GM23248 (cell line): ENCODE data around the gene ABTB1. TPM values are rescaled to one million over a fixed set of nuclear protein-coding genes. Genes with fewer than 3 reads are reported as not detected.
A peak's percentile ranks its signal among the peaks of the same experiment; 100 is the strongest.

Experiments used
- DNase-seq: peaks from one replicate; pipeline ENCODE4 v3.0.0-alpha.2; 2015
- H2AFZ ChIP-seq: fragments of 200-600 bp; sonication (generic); 2 replicates; pipeline ENCODE4 v1.6.1; 2016; ENCODE audit warnings: antibody characterized with exemption
- H3F3A ChIP-seq: fragments of 200-600 bp; sonication (generic); 2 replicates; pipeline ENCODE4 v1.6.1; 2016; ENCODE audit warnings: mild to moderate bottlenecking, antibody characterized with exemption, mixed run types; ENCODE audit not compliant: insufficient read depth
- H3K27ac ChIP-seq: fragments of 200-600 bp; sonication (generic); 2 replicates; pipeline ENCODE4 v1.5.1; 2016; ENCODE audit warnings: mild to moderate bottlenecking
- H3K27me3 ChIP-seq: fragments of 200-600 bp; sonication (generic); replicated peaks from 2 replicates; pipeline ENCODE4 v1.6.1; 2016; ENCODE audit warnings: mild to moderate bottlenecking; ENCODE audit not compliant: insufficient read depth
- H3K36me3 ChIP-seq: fragments of 200-600 bp; sonication (generic); 2 replicates; pipeline ENCODE4 v1.6.1; 2016; ENCODE audit warnings: low read depth, mild to moderate bottlenecking
- H3K4me1 ChIP-seq: fragments of 200-600 bp; sonication (generic); 2 replicates; pipeline ENCODE4 v1.6.1; 2016; ENCODE audit warnings: mild to moderate bottlenecking; ENCODE audit not compliant: insufficient read depth
- H3K4me2 ChIP-seq: fragments of 200-600 bp; sonication (generic); one replicate; pipeline ENCODE4 v1.6.1; 2016; ENCODE audit warnings: mild to moderate bottlenecking; ENCODE audit not compliant: unreplicated experiment
- H3K4me3 ChIP-seq: fragments of 200-600 bp; sonication (generic); 2 replicates; pipeline ENCODE4 v1.5.1; 2016; ENCODE audit warnings: mild to moderate bottlenecking
- H3K79me2 ChIP-seq: fragments of 200-600 bp; sonication (generic); 2 replicates; pipeline ENCODE4 v1.6.1; 2016; ENCODE audit warnings: mild to moderate bottlenecking; ENCODE audit not compliant: insufficient read depth
- H3K9ac ChIP-seq: fragments of 200-600 bp; sonication (generic); 2 replicates; pipeline ENCODE4 v1.6.1; 2016; ENCODE audit warnings: mild to moderate bottlenecking
- H3K9me2 ChIP-seq: fragments of 200-600 bp; sonication (generic); 2 replicates; pipeline ENCODE4 v1.6.1; 2016; ENCODE audit warnings: mixed run types, mild to moderate bottlenecking, moderate library complexity; ENCODE audit not compliant: insufficient read depth
- H3K9me3 ChIP-seq: fragments of 200-600 bp; sonication (generic); one replicate; pipeline ENCODE4 v1.6.1; 2017; ENCODE audit warnings: low read depth
- H4K20me1 ChIP-seq: fragments of 200-600 bp; sonication (generic); 2 replicates; pipeline ENCODE4 v1.6.0; 2016; ENCODE audit not compliant: insufficient read depth
- EZH2 ChIP-seq: fragments of 200-600 bp; sonication (generic); IDR thresholded peaks from 2 replicates; pipeline ENCODE4 v1.6.1; 2018; ENCODE audit warnings: antibody characterized with exemption, mild to moderate bottlenecking; ENCODE audit not compliant: insufficient read depth, poor library complexity, severe bottlenecking
- EZH2phosphoT487 ChIP-seq: fragments of 200-600 bp; sonication (generic); IDR thresholded peaks from 2 replicates; pipeline ENCODE4 v1.6.1; 2018; ENCODE audit warnings: antibody characterized with exemption, moderate library complexity, mild to moderate bottlenecking, low read depth; ENCODE audit not compliant: insufficient read depth
- WGBS, 2 experiments: methylation state at CpG; one replicate each; pipeline ENCODE4 v1.1.6; 2015 to 2017; ENCODE audit warnings: low lambda C conversion rate in 2 of 2, low coverage in 1 of 2; ENCODE audit errors: missing lambda C conversion rate in 2 of 2; 5-methylcytosine and 5-hydroxymethylcytosine counted together
- in situ Hi-C: fragments of 300-500 bp; cut with MboI; formaldehyde crosslinking; loops from 2 replicates; pipeline ENCODE4 v1.15.0; 2020
- polyA plus RNA-seq: library from polyadenylated mRNA; unstranded; fragments of >200 nt; fragmentation: Nextera tagmentation; extraction: Ambion mirVana; gene quantifications from 2 replicates; pipeline ENCODE4 v1.2.1, GENCODE V29; 2016
- total RNA-seq: library from RNA; depleted of rRNA; stranded (reverse); fragments of >200 nt; shearing (Covaris generic); gene quantifications from 2 replicates; pipeline ENCODE4 v1.2.3, GENCODE V29; 2014

The ABTB1 gene
- total and polyA plus RNA-seq, 2 experiments from 2014 or later = 7.8 to 20.9 TPM

DNA sequence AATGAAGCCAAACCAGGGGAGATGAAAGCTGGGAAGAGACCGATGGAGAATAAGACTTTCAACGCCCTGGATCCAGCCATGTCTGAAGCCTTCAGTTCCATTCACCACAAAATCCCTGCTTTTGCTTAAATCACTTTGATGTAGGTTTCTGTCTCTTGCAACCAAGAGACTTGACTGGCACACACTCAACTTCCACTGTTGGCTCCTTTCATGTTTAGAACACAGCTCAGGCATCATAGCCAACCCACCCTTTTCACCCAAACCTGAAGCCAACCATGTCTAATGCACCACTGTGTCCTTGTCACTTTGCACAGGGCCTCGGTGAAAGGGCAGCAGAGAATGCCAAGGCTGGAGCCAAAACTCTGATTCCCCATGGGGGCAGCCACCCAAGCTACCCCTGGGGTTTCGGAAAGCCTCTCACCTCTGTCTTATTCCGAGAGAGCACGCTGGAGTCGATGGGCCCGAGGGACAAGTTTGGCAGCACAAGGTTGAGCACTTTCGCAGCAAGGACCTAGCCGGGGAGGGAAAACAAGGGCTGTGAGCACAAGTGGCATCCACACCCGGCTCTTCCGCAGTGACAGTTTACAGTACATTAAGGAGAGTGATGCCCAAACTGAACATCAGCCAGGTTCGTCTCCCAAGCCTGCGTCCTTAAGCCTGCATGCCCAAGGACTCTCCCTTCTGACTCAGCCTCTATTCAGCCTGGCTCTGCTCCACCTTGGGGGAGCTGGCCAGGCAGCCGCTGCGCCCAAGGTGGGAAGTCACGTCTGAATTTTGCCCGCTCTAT is 37.6 kb downstream of the ABTB1 start:
- Histone ChIP-seq H2AFZ (no peak overlapping the region), H3K9ac (no peak overlapping the region), H3F3A (no peaks in the 10 kb centered on the region), H4K20me1 (no peaks in the 10 kb centered on the region), H3K9me2 (no peaks in the 10 kb centered on the region), H3K4me2 (no peak overlapping the region), H3K4me1 (no peaks in the 10 kb centered on the region), H3K4me3 (no peak overlapping the region), H3K36me3 (peaks cover 1% of the 10 kb centered on the region; the same call in 1 of the 2 replicates), H3K27me3 (no peaks in the 10 kb centered on the region), H3K79me2 (no peaks in the 10 kb centered on the region), H3K9me3 (no peaks in the 10 kb centered on the region), H3K27ac (no peak overlapping the region)
- in situ Hi-C loops = no loop called here
- peak; percentile 58 for DNase-seq
- WGBS, 2 experiments = 73 to 76% methylated on average over 18 of the region's 18 CpGs
- no peak for TF ChIP-seq EZH2

DNA sequence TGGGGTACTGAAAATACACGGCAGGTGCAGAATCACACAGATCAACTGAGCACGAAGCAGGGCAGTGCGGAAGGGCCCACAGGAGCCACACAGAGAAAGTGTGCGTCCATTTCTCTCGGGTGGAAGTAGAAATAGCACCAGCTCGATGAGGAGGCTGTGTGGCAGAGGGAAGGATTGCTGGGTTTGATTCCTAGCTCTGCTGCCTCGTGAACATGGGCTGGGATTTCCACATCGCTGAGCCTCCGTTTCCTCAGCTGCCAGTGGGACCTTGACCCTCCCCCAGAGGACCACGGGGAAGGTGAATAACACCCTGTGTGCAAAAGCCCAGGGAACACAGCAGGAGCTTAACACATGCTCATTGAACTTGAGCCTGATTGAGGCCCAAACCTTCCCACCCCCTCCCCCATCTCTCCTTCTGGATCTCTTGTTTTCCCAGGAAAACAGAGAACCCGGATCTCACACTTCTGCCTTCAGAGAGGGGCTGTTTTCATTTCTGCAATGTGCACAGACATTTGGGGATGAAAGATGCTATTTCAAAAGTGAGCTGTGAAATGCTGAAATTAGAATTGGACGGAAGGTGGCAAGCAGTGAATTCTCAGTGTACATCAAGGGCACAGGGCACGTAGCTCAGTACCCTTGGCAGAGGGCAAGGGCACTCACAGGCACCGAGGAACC is 38.4 kb downstream of the ABTB1 start:
- no peaks in the 10 kb centered on the region; the same call in 1 of the 2 replicates for H3K36me3 ChIP-seq
- no peak overlapping the region for H3K4me2 ChIP-seq
- H3K79me2 ChIP-seq = no peaks in the 10 kb centered on the region
- in situ Hi-C loops = no loop called here
- no peaks in the 10 kb centered on the region for H4K20me1 ChIP-seq
- no peak overlapping the region for H3K4me3 ChIP-seq
- WGBS, 2 experiments = 86 to 89% methylated on average over 14 of the region's 14 CpGs
- no peaks in the 10 kb centered on the region for H3F3A ChIP-seq
- no peak for DNase-seq
- no peak overlapping the region for H2AFZ ChIP-seq
- H3K9ac ChIP-seq = no peak overlapping the region
- H3K4me1 ChIP-seq = no peaks in the 10 kb centered on the region
- H3K27ac ChIP-seq = no peak overlapping the region
- H3K9me2 ChIP-seq = no peaks in the 10 kb centered on the region
- no peaks in the 10 kb centered on the region for H3K27me3 ChIP-seq
- no peaks in the 10 kb centered on the region for H3K9me3 ChIP-seq
- TF ChIP-seq EZH2phosphoT487 (no peak), EZH2 (no peak)

DNA sequence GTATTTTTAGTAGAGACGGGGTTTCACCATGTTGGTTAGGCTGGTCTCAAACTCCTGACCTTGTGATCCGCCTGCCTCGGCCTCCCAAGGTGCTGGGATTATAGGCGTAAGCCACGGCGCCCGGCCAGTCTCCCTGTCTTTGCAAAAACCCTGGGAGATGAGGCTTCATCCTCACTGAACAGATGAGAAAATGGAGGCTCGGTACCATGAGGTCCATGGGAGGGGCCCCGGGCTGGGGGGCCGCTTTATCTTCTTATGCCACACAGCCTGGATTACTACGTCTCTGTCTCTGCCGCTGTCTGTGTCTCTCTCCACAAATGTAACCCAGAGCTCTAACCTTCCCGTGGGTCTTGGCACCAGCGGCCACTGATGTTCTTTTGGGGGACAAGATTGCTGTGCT is 39.1 kb downstream of the ABTB1 start:
- no peaks in the 10 kb centered on the region for H3K27me3 ChIP-seq
- in situ Hi-C loops = no loop called here
- TF ChIP-seq EZH2phosphoT487 (no peak), EZH2 (no peak)

DNA sequence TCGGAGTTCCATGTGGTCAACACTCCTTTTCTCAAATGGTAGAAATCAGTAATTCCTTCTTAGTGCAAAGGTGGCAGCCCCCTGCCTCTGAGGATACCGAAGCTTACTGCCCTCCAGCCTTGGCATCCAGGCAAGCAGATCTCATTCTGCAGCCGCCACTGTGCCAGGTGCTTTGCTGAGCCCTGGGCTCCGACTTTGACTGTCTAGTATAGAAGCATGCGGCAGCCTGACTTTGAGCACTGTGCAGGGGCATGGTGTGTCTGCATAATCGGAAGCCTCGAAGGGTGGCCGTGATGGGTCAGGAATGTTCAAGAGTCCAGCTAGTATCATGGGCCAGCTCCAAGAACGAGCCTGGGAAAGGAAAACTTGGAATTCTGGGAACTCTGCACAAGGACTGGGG is 39.7 kb downstream of the ABTB1 start:
- Histone ChIP-seq H3K4me3 (no peak overlapping the region), H4K20me1 (no peaks in the 10 kb centered on the region), H3K9me2 (no peaks in the 10 kb centered on the region), H3K27me3 (no peaks in the 10 kb centered on the region), H3K79me2 (no peaks in the 10 kb centered on the region), H3K9ac (no peak overlapping the region), H3K9me3 (no peaks in the 10 kb centered on the region), H3K4me2 (no peak overlapping the region), H3K4me1 (no peaks in the 10 kb centered on the region), H2AFZ (no peak overlapping the region), H3F3A (no peaks in the 10 kb centered on the region), H3K27ac (no peak overlapping the region), H3K36me3 (no peaks in the 10 kb centered on the region; the same call in 1 of the 2 replicates)
- TF ChIP-seq EZH2 (no peak), EZH2phosphoT487 (no peak)
- WGBS, 2 experiments = 87 to 88% methylated on average over 9 of the region's 9 CpGs
- DNase-seq = no peak
- in situ Hi-C loops = no loop called here

More for the DNA sequence above, 39.1 kb downstream of the ABTB1 start:
- Histone ChIP-seq H3K4me3 (no peak overlapping the region), H4K20me1 (no peaks in the 10 kb centered on the region), H2AFZ (no peak overlapping the region), H3K4me2 (no peak overlapping the region), H3K36me3 (no peaks in the 10 kb centered on the region; the same call in 1 of the 2 replicates), H3K9ac (no peak overlapping the region), H3K9me2 (no peaks in the 10 kb centered on the region), H3K4me1 (no peaks in the 10 kb centered on the region), H3K79me2 (no peaks in the 10 kb centered on the region), H3K27ac (no peak overlapping the region), H3F3A (no peaks in the 10 kb centered on the region), H3K9me3 (no peaks in the 10 kb centered on the region)
- no peak for DNase-seq
- 89 to 91% methylated on average over 14 of the region's 14 CpGs for WGBS, 2 experiments
